ENCODE results near the gene CDH13. TPM values are rescaled to one million over a fixed set of nuclear protein-coding genes. Genes with fewer than 3 reads are reported as not detected.

CDH13 gene
- total and polyA plus RNA-seq, 9 of the 15 experiments (the other 6 are each of a cell fraction or from before 2014, with no cell fraction given) = 0.03 TPM; not detected in 8

DNA sequence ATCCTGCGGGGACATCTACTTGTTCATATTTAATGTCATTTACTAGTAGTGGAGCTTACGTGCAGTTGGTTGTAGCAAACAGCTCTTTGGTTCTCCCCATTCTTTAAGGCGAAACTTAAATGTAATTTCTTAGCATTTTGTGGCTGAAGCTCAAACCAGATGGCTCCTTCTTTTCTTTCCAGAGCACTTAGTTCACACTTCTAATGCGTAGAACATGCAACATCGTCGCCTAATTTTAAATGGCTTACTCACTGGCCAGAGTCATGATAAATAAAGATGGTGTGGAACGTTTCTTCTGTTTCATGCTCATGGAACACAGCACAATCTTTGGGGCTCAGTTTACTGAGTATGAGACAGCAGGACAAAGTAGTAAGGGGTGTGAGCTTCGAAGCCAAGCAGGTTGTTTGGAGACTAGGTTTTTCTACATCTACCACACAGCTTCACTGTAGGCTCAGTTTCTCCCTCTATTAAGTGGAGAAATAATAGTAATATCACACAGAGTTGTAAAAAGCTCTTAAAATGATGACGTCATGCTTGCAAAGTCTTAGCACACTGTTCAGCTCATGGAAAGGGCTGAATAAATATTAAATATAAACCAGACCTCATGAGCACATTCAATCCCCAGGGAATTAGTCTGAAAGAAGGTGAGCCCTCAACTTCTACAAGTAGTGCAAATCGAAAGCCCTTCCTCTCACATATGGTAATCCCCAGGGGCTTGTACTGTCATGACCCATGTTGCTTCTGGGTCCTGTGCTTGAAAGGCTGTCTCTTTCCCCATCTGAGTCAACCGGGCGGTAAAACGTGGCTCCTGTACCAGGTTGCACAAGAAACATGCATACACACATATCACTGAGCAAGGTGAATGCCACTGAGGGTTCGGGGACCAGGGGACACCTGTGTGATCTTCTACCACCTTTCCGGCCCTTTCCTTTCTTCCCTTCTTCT, 384.3 kb downstream of the CDH13 start:
- H3K4me2 ChIP-seq (ENCODE audit: insufficient read depth, low read length) = no peak overlapping the region
- no peak overlapping the region for H2AFZ ChIP-seq (ENCODE audit: low read depth, low read length)
- in situ Hi-C loops (cut with MboI) = no loop called here
- H3K79me2 ChIP-seq (ENCODE audit: control insufficient read depth, insufficient read depth, low read length) = no peaks in the 10 kb centered on the region
- CTCF ChIA-PET (ENCODE audit: low intra/inter-chr PET ratio) = no interaction called here
- H3K4me3 ChIP-seq = no peak overlapping the region
- DNase-seq (ENCODE audit: extremely low read depth in 1 of 4, low spot score in 3 of 4) (no peak), ATAC-seq (no peak), FAIRE-seq (no peak)
- no peak for TF ChIP-seq ATF1 (CRISPR knock-in tag; IDR thresholded peaks at IDR 0.05)
- peak; percentile 39; the same call in 1 of the 2 replicates for TF ChIP-seq ATF1 (tag; IDR thresholded peaks at IDR 0.05)
- no peak for TF ChIP-seq NFATC3 (IDR thresholded peaks at IDR 0.05)
- TF ChIP-seq JUND (IDR thresholded peaks at IDR 0.05; ENCODE audit: borderline replicate concordance, low read depth, low read length) = peak; percentile 35; the same call in 1 of the 2 replicates
- TF ChIP-seq JUND (tag; IDR thresholded peaks at IDR 0.05; ENCODE audit: borderline replicate concordance, low read depth, low read length) = peak; percentile 53; the same call in 1 of the 3 replicates
- peak; percentile 43; the same call in 1 of the 2 replicates for TF ChIP-seq ATF7 (IDR thresholded peaks at IDR 0.05)
- TF ChIP-seq, protein P1, sequence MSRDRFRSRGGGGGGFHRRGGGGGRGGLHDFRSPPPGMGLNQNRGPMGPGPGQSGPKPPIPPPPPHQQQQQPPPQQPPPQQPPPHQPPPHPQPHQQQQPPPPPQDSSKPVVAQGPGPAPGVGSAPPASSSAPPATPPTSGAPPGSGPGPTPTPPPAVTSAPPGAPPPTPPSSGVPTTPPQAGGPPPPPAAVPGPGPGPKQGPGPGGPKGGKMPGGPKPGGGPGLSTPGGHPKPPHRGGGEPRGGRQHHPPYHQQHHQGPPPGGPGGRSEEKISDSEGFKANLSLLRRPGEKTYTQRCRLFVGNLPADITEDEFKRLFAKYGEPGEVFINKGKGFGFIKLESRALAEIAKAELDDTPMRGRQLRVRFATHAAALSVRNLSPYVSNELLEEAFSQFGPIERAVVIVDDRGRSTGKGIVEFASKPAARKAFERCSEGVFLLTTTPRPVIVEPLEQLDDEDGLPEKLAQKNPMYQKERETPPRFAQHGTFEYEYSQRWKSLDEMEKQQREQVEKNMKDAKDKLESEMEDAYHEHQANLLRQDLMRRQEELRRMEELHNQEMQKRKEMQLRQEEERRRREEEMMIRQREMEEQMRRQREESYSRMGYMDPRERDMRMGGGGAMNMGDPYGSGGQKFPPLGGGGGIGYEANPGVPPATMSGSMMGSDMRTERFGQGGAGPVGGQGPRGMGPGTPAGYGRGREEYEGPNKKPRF (IDR thresholded peaks at IDR 0.05; ENCODE audit: low read depth, low read length) = no peak
- TF ChIP-seq, protein P2, sequence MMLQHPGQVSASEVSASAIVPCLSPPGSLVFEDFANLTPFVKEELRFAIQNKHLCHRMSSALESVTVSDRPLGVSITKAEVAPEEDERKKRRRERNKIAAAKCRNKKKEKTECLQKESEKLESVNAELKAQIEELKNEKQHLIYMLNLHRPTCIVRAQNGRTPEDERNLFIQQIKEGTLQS (IDR thresholded peaks at IDR 0.05) = peak; percentile 67
- TF ChIP-seq, protein P2 (CRISPR knock-in tag; conservative IDR thresholded peaks at IDR 0.05) = no peak
- TF ChIP-seq NFE2L1 (tag; IDR thresholded peaks at IDR 0.05; ENCODE audit: borderline replicate concordance, low read depth) = no peak
- TF ChIP-seq NCOA4 (IDR thresholded peaks at IDR 0.05; ENCODE audit: partially characterized antibody) = no peak
- TF ChIP-seq JUNB (CRISPR knock-in tag; conservative IDR thresholded peaks at IDR 0.05) = peak; percentile 75; the same call in 1 of the 2 replicates
- H3K27ac ChIP-seq (ENCODE audit: extremely low read depth, low read depth, low read length) = no peak overlapping the region
- H3K36me3 ChIP-seq (ENCODE audit: control insufficient read depth, insufficient read depth, low read length) = no peaks in the 10 kb centered on the region
- POLR2A ChIA-PET = no interaction called here
- H3K9me1 ChIP-seq (ENCODE audit: control insufficient read depth, insufficient read depth, low read length) = no peaks in the 10 kb centered on the region
- WGBS (ENCODE audit: insufficient coverage, low coverage, missing lambda C conversion rate) = under 1% methylated on average over 15 of the region's 15 CpGs
- no peak overlapping the region for H3K9ac ChIP-seq (ENCODE audit: insufficient read depth in 1 of 2, low read depth in 2 of 2, low read length in 2 of 2)
- H4K20me1 ChIP-seq (replicated peaks; ENCODE audit: control insufficient read depth, insufficient read depth, low read length) = no peaks in the 10 kb centered on the region
- no peaks in the 10 kb centered on the region for H3K9me3 ChIP-seq (replicated peaks; ENCODE audit: control insufficient read depth, insufficient read depth, low read depth, low read length)
- BruUV-seq (replicated peaks) = no TSS peak
- no peaks in the 10 kb centered on the region for H3K27me3 ChIP-seq (ENCODE audit: control insufficient read depth in 2 of 2, insufficient read depth in 2 of 2, low read length in 2 of 2)
- intact Hi-C loops (cut with micrococcal nuclease) = no loop called here
- no peaks in the 10 kb centered on the region for H3K4me1 ChIP-seq (replicated peaks in 1 of 2; ENCODE audit: control insufficient read depth in 2 of 2, insufficient read depth in 2 of 2, low read length in 2 of 2)

Measured in K562 (cell line).